ENCODE data around the gene BPIFB4.

The BPIFB4 gene

GRCh38 chr20:33132513-33133372 lies 53.3 kb downstream of the BPIFB4 start:
- DNase-seq (ENCODE audit: low read depth): no peak
- H3K4me3 ChIP-seq (ENCODE audit: low read depth, low read length): no peak overlapping the region
- TF ChIP-seq CTCF (IDR thresholded peaks at IDR 0.05; ENCODE audit: low read depth, low read length, missing control alignments): no peak

GRCh38 chr20:33133373-33133941 lies 54.0 kb downstream of the BPIFB4 start:
- no peak for DNase-seq (ENCODE audit: low read depth)
- no peak overlapping the region for H3K4me3 ChIP-seq (ENCODE audit: low read depth, low read length)
- TF ChIP-seq CTCF (IDR thresholded peaks at IDR 0.05; ENCODE audit: low read depth, low read length, missing control alignments): no peak

- no peak for TF ChIP-seq CTCF (IDR thresholded peaks at IDR 0.05; ENCODE audit: low read depth, low read length, missing control alignments)
- DNase-seq (ENCODE audit: low read depth): no peak
- H3K4me3 ChIP-seq (ENCODE audit: low read depth, low read length): no peak overlapping the region
These were observed 57.8 kb downstream of the BPIFB4 start for GRCh38 chr20:33137195-33137594.

DNA sequence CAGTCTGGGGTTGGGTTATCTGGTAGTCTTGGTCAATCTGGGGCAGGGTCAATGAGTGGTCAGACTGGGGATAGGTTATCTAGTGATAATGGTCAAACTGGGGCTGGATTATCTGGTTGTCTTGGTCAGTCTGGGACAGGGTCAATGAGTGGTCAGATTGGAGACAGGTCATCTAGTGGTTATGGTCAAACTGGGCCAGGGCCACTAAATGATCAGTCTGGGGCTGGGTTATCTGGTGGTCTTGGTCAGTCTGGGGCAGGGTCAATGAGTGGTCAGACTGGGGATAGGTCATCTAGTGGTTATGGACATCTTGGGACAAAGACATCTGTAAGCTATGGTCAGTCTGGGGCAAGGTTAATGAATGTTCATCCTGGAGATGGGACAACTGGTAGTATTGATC lies 60.0 kb downstream of the BPIFB4 start:
- H3K4me3 ChIP-seq (ENCODE audit: low read depth, low read length): no peak overlapping the region
- no peak for DNase-seq (ENCODE audit: low read depth)
- TF ChIP-seq CTCF (IDR thresholded peaks at IDR 0.05; ENCODE audit: low read depth, low read length, missing control alignments): no peak

GRCh38 chr20:33145521-33145920 lies 66.1 kb downstream of the BPIFB4 start:
- no peak for DNase-seq (ENCODE audit: low read depth)
- no peak for TF ChIP-seq CTCF (IDR thresholded peaks at IDR 0.05; ENCODE audit: low read depth, low read length, missing control alignments)
- no peak overlapping the region for H3K4me3 ChIP-seq (ENCODE audit: low read depth, low read length)

GRCh38 chr20:33147299-33147698 lies 67.9 kb downstream of the BPIFB4 start:
- no peak for DNase-seq (ENCODE audit: low read depth)
- H3K4me3 ChIP-seq (ENCODE audit: low read depth, low read length): no peak overlapping the region
- no peak for TF ChIP-seq CTCF (IDR thresholded peaks at IDR 0.05; ENCODE audit: low read depth, low read length, missing control alignments)

Data from GM12864 (cell line).